Measurements from ENCODE around the gene MB21D2.

MB21D2 gene

DNA sequence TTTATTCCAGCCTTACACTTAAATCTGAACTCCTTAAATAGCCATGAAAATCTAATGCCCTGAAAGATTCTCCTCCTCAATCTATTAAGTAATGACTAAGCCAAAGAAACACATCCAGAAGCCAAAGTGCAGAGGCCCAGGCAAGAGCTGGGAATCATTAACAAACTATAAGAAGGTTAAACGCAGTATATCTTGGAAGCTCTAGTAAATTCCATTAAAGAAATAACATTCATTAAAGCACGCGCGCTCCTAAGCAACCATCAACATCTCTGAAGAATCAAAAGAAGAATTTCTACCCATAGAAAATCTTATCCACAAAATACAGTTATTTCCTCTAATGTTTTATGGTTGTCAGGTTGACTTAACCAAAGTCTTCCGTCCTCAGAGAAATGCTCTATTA, 29.5 kb downstream of the MB21D2 start:
- H3K27me3 ChIP-seq (ENCODE audit: control insufficient read depth in 1 of 2, insufficient read depth in 2 of 2, low read length in 2 of 2), result no peaks in the 10 kb centered on the region
- H3K36me3 ChIP-seq (ENCODE audit: insufficient read depth, low read length), result no peaks in the 10 kb centered on the region
- no peak overlapping the region for H3K4me3 ChIP-seq (ENCODE audit: low read depth in 1 of 2, low read length in 2 of 2)
- H3K9ac ChIP-seq (ENCODE audit: low read length), result no peak overlapping the region
- H3K4me1 ChIP-seq (ENCODE audit: insufficient read depth, low read length), result peaks cover 14% of the 10 kb centered on the region
- no peak overlapping the region for H3K27ac ChIP-seq (ENCODE audit: low read depth, low read length)
- H3K9me3 ChIP-seq (ENCODE audit: low read length), result no peaks in the 10 kb centered on the region

DNA sequence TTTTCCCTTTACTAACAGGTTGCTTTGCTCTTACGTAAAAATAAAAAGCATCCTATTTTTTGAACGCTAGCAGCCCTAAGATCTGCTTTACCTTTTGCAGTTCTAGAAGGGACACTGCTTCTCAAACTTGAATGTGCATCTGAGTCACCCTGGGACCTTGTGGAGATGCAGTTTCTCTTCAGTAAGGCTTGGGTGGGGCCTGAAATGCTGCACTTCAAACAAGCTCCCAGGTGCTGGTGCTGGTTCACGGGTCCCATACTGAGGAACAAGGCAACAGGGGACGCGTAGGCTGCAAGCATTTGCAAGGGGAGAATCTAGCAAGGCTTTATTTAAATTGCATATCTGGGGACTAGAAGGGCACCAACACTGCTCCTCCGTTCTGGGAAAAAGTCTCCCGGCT, 30.0 kb downstream of the MB21D2 start:
- H3K36me3 ChIP-seq (ENCODE audit: insufficient read depth, low read length), result no peaks in the 10 kb centered on the region
- H3K9ac ChIP-seq (ENCODE audit: low read length), result no peak overlapping the region
- H3K4me1 ChIP-seq (ENCODE audit: insufficient read depth, low read length), result peaks cover 12% of the 10 kb centered on the region
- H3K27ac ChIP-seq (ENCODE audit: low read depth, low read length), result no peak overlapping the region
- H3K27me3 ChIP-seq (ENCODE audit: control insufficient read depth in 1 of 2, insufficient read depth in 2 of 2, low read length in 2 of 2), result no peaks in the 10 kb centered on the region
- H3K4me3 ChIP-seq (ENCODE audit: low read depth in 1 of 2, low read length in 2 of 2), result no peak overlapping the region
- H3K9me3 ChIP-seq (ENCODE audit: low read length), result no peaks in the 10 kb centered on the region

GRCh38 chr3:192887047-192887446, 30.6 kb downstream of the MB21D2 start:
- no peaks in the 10 kb centered on the region for H3K36me3 ChIP-seq (ENCODE audit: insufficient read depth, low read length)
- no peaks in the 10 kb centered on the region for H3K9me3 ChIP-seq (ENCODE audit: low read length)
- no peaks in the 10 kb centered on the region for H3K27me3 ChIP-seq (ENCODE audit: control insufficient read depth in 1 of 2, insufficient read depth in 2 of 2, low read length in 2 of 2)
- H3K4me3 ChIP-seq (ENCODE audit: low read depth in 1 of 2, low read length in 2 of 2), result no peak overlapping the region
- no peak overlapping the region for H3K9ac ChIP-seq (ENCODE audit: low read length)
- H3K27ac ChIP-seq (ENCODE audit: low read depth, low read length), result no peak overlapping the region
- H3K4me1 ChIP-seq (ENCODE audit: insufficient read depth, low read length), result peaks cover 12% of the 10 kb centered on the region

DNA sequence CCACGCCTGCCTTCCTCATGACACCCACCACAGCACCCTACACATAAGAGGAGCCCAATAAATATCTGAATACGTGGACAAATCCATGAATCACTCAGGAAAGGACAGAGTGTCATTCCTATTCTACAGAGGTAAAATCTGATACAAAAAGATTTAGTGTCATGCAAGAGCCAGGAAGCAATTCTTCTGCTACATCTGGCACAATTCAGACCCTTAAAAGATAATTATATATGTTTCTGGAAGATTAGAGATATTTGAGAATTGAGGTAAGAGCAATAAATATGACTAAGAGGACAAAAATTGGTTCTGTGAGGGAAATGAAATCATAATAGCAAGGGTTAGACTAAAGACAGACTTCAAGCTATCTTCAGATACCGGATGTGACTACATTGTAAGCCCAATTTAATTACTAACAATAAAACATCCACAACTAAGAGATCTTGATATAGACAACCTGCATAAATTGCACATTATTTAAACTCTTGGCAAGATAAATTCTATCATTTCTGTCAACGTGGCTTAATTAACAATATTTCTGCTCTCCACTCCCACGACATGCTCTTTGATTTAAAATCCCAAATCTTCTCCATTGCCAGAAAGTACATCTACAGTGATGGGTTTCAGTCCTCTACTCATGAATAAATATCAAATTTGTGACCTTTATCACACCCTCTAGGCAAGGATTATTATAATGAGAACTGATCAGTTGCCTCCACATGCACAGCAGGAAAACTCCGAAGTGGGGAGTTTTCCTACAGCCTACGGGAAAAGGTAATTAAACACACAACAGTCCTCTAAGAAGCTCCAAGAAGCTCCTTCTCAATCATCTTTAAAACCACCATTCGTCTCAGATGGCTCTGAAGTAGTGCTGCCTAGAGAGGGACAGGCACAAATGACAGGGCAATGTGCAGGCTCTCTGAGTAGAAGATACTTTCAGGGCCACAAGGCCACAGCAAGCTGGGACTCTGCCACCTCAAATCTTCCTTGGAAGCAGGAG, 32.6 kb downstream of the MB21D2 start:
- H3K9me3 ChIP-seq (ENCODE audit: low read length), result no peaks in the 10 kb centered on the region
- no peaks in the 10 kb centered on the region for H3K27me3 ChIP-seq (ENCODE audit: control insufficient read depth in 1 of 2, insufficient read depth in 2 of 2, low read length in 2 of 2)
- no peaks in the 10 kb centered on the region for H3K36me3 ChIP-seq (ENCODE audit: insufficient read depth, low read length)
- H3K4me1 ChIP-seq (ENCODE audit: insufficient read depth, low read length), result peaks cover 12% of the 10 kb centered on the region
- no peak overlapping the region for H3K9ac ChIP-seq (ENCODE audit: low read length)
- H3K4me3 ChIP-seq (ENCODE audit: low read depth in 1 of 2, low read length in 2 of 2), result no peak overlapping the region
- no peak overlapping the region for H3K27ac ChIP-seq (ENCODE audit: low read depth, low read length)

DNA sequence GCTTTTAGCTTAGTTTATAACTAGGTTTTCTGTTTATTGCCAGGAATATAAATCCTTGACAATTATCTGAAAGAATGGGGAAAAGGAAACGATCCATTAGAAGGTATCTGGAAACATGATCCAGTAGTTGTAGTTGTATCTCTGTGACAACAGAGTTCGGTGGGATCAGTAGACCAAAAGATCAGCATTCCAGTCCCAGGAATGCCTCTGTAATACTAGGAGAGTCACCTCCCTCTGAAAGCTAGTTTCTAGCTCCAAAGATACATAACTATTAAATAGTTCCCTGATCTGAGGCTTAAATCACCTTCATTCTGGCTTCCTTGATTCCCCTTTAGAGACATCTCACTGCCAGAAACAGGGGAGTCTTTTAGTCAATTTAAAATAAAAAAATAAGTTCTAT, 34.1 kb downstream of the MB21D2 start:
- H3K4me3 ChIP-seq (ENCODE audit: low read depth in 1 of 2, low read length in 2 of 2), result no peak overlapping the region
- H3K9me3 ChIP-seq (ENCODE audit: low read length), result no peaks in the 10 kb centered on the region
- H3K27ac ChIP-seq (ENCODE audit: low read depth, low read length), result no peak overlapping the region
- no peak overlapping the region for H3K9ac ChIP-seq (ENCODE audit: low read length)
- H3K36me3 ChIP-seq (ENCODE audit: insufficient read depth, low read length), result no peaks in the 10 kb centered on the region
- no peaks in the 10 kb centered on the region for H3K27me3 ChIP-seq (ENCODE audit: control insufficient read depth in 1 of 2, insufficient read depth in 2 of 2, low read length in 2 of 2)
- H3K4me1 ChIP-seq (ENCODE audit: insufficient read depth, low read length), result no peaks in the 10 kb centered on the region

GRCh38 chr3:192881159-192881786, 36.4 kb downstream of the MB21D2 start:
- Histone ChIP-seq H3K27ac (ENCODE audit: low read depth, low read length) (no peak overlapping the region), H3K36me3 (ENCODE audit: insufficient read depth, low read length) (no peaks in the 10 kb centered on the region), H3K27me3 (ENCODE audit: control insufficient read depth in 1 of 2, insufficient read depth in 2 of 2, low read length in 2 of 2) (no peaks in the 10 kb centered on the region), H3K4me3 (ENCODE audit: low read depth in 1 of 2, low read length in 2 of 2) (no peak overlapping the region), H3K9ac (ENCODE audit: low read length) (no peak overlapping the region), H3K4me1 (ENCODE audit: insufficient read depth, low read length) (no peaks in the 10 kb centered on the region), H3K9me3 (ENCODE audit: low read length) (no peaks in the 10 kb centered on the region)

DNA sequence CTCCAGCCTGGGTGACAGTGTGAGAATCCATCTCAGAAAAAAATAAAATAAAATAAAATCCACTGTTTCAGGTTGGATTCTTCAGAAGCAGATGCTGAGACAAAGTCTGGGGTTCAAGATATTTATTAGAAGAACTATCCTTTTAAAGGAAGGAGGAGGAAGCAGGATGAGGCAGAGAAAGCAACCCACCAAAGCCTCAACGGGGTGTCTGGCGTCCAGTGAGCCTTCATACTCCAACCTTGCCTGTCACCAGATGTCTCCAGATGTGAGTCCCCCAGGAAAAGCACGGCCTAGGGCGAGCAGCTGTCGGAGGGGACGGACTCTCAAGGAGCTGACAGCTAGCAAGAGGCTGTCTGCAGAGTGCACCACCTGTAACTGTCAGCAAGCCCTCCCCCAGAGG, 37.3 kb downstream of the MB21D2 start:
- Histone ChIP-seq H3K36me3 (ENCODE audit: insufficient read depth, low read length) (no peaks in the 10 kb centered on the region), H3K27me3 (ENCODE audit: control insufficient read depth in 1 of 2, insufficient read depth in 2 of 2, low read length in 2 of 2) (no peaks in the 10 kb centered on the region), H3K4me3 (ENCODE audit: low read depth in 1 of 2, low read length in 2 of 2) (no peak overlapping the region), H3K27ac (ENCODE audit: low read depth, low read length) (no peak overlapping the region), H3K9me3 (ENCODE audit: low read length) (no peaks in the 10 kb centered on the region), H3K4me1 (ENCODE audit: insufficient read depth, low read length) (no peaks in the 10 kb centered on the region), H3K9ac (ENCODE audit: low read length) (no peak overlapping the region)

GRCh38 chr3:192879346-192880031, 38.2 kb downstream of the MB21D2 start:
- H3K27ac ChIP-seq (ENCODE audit: low read depth, low read length), result no peak overlapping the region
- H3K4me1 ChIP-seq (ENCODE audit: insufficient read depth, low read length), result no peaks in the 10 kb centered on the region
- no peaks in the 10 kb centered on the region for H3K9me3 ChIP-seq (ENCODE audit: low read length)
- no peak overlapping the region for H3K9ac ChIP-seq (ENCODE audit: low read length)
- no peaks in the 10 kb centered on the region for H3K27me3 ChIP-seq (ENCODE audit: control insufficient read depth in 1 of 2, insufficient read depth in 2 of 2, low read length in 2 of 2)
- H3K4me3 ChIP-seq (ENCODE audit: low read depth in 1 of 2, low read length in 2 of 2), result no peak overlapping the region
- H3K36me3 ChIP-seq (ENCODE audit: insufficient read depth, low read length), result no peaks in the 10 kb centered on the region

DNA sequence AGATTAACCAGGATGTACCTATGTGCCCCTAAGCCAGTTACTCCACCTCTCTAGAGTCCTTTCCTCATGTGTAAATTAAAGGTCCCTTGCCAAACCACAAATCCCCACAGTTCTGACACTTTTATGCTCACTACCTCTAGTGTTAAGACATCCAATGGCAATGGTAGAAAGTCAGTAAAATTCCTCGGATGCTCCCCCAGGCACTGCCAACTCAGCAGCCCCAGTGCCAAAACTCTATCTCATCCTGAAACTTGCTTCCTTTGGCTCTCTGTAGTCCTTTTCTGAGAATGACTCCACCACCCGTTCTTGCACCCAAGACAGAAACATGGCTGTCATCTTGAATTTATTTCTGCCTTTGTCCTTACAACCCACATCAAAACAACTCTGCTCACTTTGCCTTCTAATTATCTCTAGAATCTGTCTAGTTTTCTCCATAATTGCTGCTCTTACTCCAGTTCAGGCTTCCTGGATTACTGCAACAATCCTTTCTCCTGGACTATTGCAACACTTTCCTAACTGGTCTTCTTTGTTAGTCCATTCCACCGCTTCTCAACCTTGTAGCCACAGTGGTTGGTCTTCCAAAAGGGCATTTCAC, 41.6 kb downstream of the MB21D2 start:
- H3K27me3 ChIP-seq (ENCODE audit: control insufficient read depth in 1 of 2, insufficient read depth in 2 of 2, low read length in 2 of 2), result no peaks in the 10 kb centered on the region
- no peak overlapping the region for H3K27ac ChIP-seq (ENCODE audit: low read depth, low read length)
- no peaks in the 10 kb centered on the region for H3K36me3 ChIP-seq (ENCODE audit: insufficient read depth, low read length)
- no peak overlapping the region for H3K4me3 ChIP-seq (ENCODE audit: low read depth in 1 of 2, low read length in 2 of 2)
- no peak overlapping the region for H3K9ac ChIP-seq (ENCODE audit: low read length)
- no peaks in the 10 kb centered on the region for H3K9me3 ChIP-seq (ENCODE audit: low read length)
- H3K4me1 ChIP-seq (ENCODE audit: insufficient read depth, low read length), result no peaks in the 10 kb centered on the region

DNA sequence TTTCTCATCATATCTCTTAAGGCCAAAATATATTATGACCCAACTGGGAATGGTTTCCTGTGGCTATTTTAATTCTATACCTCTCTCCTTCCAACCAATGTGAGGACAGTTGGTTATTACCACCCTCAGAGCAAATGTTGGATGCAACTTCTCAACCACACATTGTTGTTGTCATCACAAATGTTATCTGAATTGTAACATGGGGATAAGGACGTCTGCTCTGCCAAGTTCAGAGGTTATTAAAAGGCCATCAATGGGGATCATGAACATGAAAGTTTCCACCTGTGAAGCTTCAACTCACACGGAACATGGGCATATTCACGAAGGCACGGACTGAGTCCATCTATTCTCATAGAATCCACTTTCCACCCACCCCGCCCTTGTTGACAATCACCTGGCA, 46.8 kb downstream of the MB21D2 start:
- H3K4me1 ChIP-seq (ENCODE audit: insufficient read depth, low read length), result no peaks in the 10 kb centered on the region
- no peaks in the 10 kb centered on the region for H3K27me3 ChIP-seq (ENCODE audit: control insufficient read depth in 1 of 2, insufficient read depth in 2 of 2, low read length in 2 of 2)
- no peaks in the 10 kb centered on the region for H3K9me3 ChIP-seq (ENCODE audit: low read length)
- no peak overlapping the region for H3K4me3 ChIP-seq (ENCODE audit: low read depth in 1 of 2, low read length in 2 of 2)
- no peak overlapping the region for H3K9ac ChIP-seq (ENCODE audit: low read length)
- no peaks in the 10 kb centered on the region for H3K36me3 ChIP-seq (ENCODE audit: insufficient read depth, low read length)
- H3K27ac ChIP-seq (ENCODE audit: low read depth, low read length), result no peak overlapping the region

Measured in muscle layer of colon (tissue), 2 donors.